Smooth muscle cell of the brain vasculature (primary cell): ENCODE measurements around the gene SIGLEC6.

ENCODE experiments used
- DNase-seq: peaks from one replicate; pipeline ENCODE4 v3.0.0-alpha.2; 2012; ENCODE audit warnings: low read depth, low spot score

The SIGLEC6 gene

DNA sequence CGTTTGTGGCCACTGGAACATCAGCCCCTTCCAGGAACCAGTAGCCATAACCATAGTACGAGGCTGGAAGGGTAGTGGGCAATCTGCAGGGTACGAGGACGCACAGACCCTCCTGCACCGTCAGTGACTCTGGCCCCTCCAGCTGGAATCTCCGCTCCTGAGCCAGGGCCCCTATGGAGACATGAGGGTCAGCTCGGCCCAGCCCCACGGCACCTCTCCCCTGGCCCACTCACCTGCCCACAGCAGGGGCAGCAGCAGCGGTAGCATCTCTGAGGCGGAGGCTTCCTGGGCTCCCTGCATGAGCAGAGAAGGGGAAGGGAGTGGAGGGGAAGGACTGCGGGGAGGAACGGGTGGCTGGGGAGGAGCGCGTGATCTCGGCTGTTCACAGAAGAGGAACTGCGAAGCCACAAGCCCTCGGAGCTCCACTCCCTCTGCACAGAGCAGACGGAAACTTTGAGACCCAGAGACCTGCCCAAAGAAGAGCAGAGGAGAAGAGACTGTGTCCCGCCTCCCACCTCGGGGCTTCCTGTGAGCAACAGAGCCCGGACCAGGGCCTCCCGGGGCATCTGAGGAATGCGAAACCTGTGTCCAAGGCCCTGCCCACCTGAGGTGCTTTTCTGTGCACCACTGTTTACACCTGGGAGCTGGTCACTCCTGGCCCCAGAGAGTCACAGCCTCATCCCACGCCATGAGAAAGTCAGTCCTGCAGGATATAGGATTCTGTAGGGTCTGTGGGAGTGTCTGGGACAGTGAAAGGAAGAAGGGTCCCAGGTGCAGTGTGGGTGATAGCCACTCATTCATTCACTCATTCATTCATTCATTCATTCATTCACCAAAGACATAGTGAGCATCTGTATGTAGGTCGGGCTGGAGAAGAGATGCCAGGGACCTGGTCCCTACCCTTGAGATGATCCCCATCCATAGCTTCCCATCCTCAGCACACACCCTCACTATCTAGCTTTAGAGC lies at the start of gene SIGLEC6:
TSS of gene SIGLEC6 (minus strand) at position 322 of the 967 bp plus-strand sequence. CDS start at position 300, 22 bp downstream.
- DNase-seq: no peak

DNA sequence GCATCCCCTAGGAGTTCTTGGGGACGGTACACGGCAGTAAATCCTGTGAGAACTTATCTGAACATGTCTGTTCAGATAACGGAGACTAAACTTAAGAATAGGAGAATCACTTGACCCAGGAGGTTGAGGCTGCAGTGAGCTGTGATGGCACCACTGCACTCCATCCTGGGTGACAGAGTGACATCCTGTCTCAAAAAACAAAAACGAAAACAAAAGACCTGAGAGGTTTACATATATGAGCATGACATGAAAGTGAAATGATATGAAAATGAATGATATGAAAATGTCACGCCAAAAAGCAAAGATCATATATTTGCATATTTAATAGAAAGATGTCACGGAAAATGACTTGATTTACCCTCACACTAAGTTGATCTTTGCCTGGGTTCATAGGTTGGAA lies 45.4 kb upstream of the SIGLEC6 start:
- DNase-seq: no peak

DNA sequence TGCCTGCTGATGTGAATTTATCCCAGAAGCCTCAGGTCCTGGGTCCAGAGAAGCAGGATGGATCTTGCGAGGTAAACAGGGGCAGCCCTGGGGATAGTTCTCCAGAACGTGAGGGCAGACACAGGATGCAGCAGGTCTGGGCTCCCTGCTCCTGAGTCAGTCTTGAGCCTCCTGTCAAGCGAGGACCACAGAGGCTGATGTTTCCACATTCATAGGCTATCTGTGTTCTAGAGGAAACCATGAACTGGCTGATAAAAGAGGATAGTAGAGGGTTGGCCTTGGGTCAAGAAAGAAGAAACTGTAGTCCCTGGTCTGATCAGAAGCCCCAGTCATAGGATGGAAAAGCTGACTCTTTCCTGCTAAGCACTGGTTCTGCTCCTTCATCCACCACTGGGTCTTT lies 41.9 kb upstream of the SIGLEC6 start:
- no peak for DNase-seq

DNA sequence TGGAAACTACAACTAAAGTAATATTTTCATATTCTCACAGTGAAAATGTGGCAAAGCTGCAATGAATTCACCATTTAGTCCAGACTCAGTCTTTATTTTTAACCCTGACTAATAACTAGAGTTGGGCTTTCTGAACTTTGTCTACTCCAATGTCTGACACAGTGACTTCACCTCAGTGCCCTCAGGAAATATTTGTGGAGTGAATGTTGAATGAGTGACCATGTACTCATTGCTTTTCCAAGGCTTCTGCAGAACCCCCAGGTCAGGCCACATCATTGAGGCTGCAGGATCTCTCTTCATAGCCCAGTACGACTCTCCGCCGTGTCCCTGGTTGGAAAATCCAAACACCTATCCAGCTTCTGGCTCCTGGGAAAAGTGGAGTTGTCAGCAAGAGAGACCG lies 41.4 kb upstream of the SIGLEC6 start:
- no peak for DNase-seq

DNA sequence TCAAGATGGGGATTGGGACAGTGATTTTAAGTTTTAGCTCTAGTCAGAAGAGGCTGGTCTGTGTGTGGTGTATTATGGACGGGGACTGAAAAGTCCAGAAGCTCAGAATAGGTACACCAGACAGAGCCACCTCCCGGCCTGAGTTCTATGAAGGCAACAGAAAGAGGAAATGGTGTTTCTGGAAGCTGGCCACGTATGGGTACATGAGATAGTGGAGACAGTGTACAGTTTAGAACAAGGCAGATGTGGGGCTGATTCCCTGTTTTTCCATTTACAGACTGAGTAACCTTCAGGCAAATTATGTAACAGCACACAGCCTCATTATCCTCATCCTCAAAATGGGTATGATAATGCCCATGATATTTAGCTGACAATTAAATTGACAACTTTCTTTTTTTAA lies 40.9 kb upstream of the SIGLEC6 start:
- no peak for DNase-seq

DNA sequence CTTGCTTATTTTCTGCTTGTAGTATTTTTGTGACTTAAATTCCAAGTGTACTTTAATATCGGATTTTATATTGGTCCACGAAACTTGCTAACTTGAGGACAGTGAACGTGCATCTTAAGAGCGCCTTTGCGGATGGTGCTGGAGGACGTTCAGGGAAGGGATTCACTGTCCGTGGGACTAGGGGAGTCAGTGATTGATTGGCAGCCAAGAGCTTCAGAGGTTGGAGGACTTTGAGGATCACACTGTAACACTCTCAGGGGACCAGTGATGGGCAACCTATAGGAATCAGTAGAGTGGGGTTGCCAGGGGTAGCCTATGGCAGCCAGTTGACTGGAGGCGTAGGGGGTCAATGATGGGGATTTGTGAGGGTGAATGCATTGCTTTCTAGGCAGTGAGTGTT lies 40.1 kb upstream of the SIGLEC6 start:
- no peak for DNase-seq

DNA sequence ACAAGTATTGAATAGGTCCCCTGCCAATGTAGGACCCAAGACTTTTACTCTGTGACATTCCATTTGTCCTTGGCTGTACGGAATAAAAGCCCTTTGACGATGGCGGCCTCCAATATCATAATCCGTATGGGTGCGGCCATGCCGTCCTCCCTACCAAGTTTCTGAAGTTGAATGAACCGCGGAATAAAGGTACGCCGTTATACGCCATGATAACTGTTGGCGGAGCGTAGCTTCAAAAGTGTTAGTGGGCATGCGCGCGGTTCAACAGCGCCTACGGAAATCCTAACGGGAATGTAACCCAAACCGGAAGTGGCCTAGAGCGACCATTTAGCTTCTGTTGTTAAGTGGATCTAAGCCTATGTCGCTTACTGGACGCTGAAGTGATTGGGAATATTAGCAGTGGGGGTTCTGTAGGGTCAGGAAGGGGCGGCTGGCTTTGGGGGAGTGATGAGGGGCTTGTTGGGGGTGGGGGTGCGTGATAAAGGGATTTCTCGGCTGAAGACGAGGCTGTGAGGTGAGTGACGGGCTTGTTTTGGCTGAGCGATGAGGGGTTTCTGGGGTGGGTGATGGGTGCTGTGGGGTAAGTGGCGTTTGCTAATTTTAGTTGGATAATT lies 39.6 kb upstream of the SIGLEC6 start, which contains the start of gene ZNF175:
TSS of gene ZNF175 (plus strand) at position 322 of the 614 bp plus-strand sequence. CDS start 2,047 bp downstream, outside the sequence.
- DNase-seq: peak; percentile 94

DNA sequence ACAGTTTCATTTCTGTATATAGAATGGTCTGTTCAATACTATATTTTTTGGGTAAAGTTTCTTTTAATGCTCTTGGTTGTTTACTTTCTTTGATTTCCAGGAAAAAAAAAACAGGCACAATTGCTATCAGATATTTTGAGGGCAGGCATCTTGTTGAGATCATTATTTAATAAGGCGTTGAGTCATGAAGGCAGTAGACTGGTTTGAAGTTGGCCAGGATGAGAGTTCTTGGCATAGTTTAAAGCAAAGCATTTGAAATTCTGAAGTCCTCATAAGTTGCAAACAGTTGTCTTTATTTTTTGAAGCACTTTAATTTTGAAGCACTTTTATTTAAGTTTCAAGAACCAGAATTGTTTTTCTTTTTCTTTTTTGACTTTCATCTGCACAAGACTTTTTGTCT lies 37.0 kb upstream of the SIGLEC6 start:
- DNase-seq: no peak

DNA sequence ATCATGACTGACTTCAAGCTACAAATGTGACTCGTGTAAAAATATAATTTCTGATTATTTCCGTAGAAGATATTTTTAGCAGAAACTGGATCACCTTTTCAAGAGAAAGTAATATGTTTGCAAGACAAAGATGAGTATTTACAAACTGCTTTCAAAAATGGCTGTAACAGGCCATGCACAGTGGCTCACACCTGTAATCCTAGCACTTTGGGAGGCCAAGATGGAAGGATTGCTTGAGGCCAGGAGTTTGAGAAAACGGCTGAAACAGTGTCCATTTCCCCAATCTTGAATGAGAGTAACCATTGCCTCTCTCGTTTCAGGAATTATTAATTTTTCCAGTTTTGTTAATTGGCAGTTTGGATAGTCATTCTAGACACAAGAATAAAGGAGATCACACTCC lies 36.1 kb upstream of the SIGLEC6 start:
- no peak for DNase-seq

DNA sequence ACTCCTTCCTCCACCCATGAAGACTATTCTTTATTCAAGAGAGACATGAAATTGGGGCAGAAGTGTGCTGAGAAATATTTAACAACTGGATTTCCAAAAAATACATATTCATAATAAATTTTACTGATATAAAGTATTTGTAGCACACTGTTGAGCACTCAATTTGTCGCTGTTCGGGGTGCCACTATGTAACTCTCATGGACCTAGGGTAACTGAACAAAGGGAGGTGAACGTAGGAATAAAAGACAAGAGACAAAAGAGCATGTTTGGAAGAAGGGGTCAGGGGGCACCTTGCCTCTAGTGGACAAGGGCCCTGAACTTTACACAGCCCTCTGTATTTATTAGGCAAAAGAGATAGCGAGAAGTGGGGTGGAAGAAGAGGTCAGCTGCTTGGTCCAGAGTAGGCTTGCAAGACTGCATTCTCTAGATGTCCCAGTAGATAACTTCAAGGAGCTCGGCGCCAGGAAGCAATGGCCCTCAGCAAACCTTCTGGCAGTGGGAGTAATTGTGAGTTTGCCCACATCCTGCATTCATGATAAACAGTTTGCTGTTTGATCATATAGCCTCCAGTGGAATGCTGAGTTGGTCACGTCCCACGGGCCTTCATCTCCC lies 35.1 kb upstream of the SIGLEC6 start:
- no peak for DNase-seq

DNA sequence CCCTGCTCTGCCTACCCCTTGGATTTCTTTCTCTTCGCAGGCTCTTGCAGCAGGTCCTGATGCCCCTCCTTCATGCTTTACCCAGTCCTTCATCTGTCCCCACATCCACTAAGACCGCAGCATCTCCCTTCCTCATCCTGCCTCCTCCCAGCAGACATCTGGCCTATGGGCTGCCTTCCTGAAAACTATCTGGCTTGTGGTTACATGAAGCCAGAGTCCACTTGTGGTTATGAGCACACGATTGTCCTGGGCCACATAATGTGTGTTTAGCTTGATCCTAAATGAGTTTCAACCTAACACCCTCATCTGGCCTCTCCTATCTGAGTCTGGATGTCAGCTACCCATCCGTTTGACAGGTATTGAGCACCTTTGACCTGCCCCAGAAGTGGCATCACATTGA lies 34.1 kb upstream of the SIGLEC6 start:
- DNase-seq: no peak

DNA sequence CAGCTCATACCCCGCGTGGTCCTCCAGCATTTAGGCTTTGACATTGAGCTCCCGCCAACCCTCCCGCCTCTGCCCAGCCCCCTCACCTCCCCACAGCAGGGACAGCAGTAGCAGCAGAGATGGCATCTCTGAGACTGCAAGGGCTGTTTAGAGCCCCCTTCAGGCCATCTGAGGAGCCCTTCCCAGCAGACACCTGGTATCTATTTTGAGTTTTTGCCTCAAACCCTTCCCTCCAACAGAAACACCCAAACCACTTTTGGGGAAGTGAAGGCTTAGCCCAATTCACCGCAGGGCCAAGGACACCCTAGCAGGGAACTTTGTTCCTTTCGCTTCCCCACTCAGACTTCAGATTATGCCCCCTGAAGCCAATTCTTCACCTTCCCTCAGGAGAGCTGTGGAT lies 33.3 kb upstream of the SIGLEC6 start:
- DNase-seq: no peak

DNA sequence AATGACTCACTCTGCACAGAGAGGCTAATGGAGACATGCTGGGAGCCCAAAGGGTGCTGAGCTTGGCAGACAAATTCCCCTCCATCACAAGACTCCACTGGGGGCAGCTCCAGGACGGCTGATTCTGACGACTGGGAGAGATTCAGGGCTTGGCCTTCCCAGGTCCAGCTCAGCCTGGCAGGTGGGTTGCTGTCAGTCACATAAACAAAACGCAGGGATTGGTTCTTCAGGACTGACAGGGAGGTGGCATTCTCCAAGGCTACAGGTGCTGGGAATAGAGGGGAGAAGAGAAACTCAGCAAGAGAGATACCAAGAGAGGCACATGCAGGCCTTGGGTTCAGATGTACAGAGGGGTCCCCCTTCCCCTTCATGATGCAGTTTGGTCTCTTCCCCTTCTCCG lies 28.9 kb upstream of the SIGLEC6 start:
- no peak for DNase-seq

DNA sequence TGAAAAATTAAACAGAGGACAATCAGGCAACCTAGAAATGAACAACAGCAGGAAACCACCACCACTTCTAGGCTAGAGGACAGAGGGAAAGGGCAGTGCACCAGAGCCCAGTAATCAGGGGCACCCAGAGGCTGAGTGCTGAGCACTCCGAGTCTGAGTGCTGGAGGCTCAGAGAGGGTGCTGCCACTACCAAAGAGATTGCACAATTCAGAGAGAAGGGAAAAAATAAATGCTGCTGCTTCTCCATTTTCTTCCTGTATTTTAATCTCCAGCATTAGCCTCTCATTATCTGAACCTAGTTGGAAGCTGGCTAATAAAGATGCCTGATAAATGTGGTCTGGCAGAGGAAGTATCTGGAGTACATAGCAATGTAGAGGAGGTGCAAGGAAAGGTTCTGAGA lies 27.8 kb upstream of the SIGLEC6 start:
- DNase-seq: no peak

DNA sequence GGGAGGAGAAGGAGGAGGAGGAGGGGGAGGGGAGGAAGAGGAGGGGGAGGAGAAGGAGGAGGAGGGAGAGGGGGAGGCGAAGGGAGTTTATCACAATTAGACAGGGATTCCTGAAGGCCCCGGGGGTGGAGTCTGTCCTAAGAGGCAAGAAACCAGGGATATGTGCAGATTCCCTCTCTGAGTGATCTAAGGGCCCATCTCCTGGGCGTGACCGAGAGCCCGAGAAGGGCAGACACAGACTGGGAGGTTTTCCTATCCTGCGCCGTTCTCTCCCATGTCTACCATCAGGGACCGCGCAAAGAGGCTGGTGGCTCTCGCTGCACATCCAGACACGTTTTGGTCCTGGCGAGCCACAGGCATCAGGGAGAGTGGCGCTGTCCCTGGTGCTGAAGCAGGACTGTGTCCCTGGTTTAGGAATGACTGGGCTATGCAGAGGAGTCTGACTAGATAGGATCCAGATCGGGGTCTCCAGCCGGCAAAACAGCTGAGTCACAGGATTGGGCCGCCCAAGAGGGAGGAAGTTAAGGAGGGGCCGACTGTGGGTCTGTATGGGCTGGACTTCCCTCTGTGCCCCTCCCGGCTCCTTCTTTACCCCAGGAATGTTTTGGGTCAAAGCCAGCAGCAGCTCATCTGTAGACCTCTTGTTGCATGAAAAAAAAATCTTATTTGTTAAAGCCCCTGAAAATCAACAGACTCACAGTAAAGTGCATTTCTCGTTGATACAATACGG lies 21.7 kb upstream of the SIGLEC6 start:
- no peak for DNase-seq

DNA sequence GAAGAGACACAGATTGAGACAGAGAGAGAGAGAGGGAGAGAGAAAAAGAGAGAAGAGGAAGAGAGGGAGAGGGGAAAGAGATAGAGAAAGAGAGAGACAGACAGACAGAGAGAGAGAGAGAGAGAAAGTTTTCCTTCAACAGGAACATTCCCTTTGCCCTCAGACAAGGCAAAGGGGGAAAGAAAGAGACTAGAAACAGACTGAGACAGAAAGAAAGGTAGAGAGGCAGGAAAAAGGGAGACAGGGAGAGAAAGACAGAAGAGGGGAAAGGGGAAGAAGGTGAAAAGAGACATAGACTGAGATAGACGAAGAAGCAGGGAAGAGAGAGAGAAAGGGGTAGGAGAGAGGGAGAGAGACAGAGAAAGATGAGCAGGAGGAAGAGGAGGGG lies 21.1 kb upstream of the SIGLEC6 start:
- DNase-seq: no peak

DNA sequence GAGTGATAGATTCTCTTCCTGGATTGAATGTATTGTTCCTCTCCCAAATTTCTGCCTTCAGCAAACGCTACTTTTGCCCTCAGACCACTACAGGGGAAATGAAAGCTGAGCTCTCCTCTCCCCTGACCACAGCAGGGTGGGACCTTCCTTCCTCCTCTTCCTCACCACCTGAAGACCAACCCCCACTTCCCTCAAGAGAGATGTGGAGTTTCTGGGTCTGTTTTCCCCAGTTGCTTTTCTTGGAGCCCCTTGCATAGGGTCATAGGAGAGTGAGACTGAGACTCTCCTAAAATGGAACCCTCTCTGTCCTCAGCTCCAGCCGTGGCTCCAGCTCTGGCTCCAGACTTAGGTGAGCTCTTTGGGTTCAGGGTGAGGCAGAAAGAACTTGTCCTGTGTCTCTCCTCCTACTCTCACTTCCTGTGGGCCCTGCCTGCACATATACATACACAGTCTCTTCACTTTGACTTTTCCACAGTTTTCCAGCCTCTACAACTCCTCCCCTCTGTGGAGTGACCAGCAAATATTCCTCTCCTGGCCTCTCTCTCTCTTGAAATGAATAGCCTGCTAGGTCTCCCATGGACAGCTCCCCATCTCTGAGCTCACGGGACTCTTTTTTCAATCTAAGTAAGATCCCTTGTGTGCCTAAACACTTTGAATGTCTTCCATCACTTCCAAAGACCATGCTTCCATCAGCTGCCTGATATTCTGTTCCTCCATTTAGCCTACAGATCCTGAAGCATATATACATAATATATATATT lies 20.4 kb upstream of the SIGLEC6 start:
- DNase-seq: no peak

DNA sequence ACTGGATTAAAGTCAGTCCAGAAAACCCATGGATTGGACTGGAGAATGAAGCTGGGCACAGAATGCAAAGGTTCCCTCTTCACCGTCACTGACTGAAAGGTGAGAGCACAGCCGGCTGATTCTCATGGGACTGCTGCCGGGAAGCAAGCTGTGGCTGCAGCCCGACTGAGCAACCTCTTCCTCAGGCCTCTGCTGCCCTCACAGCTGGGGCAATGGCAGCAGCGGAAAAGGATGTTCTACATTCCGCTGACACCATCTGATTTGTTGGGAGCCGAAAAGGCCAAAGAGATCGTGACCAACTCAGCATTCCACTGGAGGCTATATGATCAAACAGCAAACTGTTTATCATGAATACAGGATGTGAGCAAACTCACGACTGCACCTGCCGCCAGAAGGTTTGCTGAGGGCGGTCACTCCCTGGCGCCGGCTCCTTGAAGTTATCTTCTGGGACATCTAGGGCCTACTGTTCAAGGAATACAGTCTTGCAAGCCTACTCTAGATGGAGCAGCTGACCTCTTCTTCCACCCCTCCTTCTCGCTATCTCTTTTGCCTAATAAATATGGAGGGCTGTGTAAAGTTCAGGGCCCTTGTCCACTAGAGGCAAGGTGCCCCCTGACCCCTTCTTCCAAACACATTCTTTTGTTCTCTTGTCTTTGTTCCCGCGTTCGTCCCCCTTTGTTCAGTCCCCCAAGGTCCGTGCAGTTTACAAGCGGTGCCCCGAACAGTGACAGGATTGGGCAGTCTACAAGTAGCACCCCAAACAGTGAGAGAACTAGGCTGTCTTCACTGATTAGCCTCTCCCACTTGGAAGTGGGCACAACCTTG lies 19.6 kb upstream of the SIGLEC6 start:
- no peak for DNase-seq

DNA sequence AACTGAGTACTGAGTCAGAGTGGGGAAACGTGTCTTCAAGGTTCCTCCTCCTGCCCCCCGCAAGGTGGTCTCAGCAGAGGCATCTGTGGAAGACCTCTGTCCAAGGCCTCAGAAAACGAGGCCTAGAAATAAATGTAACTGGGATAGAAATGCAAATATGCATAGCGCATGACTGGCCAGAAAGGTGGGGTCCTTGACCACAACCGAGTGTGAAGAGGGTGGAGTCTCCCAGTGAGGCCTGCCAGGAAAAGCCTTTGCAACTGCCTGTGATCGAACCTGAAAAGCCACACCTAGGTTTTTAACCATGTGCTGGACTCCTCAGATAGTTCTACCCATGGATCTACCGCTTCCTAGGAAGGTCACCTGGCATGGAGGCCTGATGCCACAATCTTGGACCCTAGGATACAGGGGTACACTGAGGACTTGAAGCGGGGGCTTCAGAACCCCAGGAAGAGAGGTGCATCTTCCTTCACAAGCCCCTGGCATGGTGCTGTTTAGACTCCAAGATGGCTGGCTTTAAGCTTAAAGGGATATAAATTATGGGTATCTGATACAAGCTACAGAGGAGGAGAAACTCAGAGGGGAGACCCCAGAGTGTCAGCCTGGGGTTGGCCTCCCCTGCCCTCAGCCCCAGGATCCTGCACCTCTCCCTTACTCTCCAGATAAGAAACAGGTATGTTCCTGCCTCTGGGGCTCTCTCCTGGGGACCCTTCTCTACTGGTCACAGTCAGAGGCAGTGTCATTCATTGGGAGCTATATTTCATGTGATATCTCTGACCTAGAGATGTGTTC lies 18.3 kb upstream of the SIGLEC6 start:
- DNase-seq: no peak
